LNCAP (cell line): Measurements from ENCODE around the gene CENPN.

ENCODE experiments used
- TF ChIP-seq, protein P1 (sequence below): fragments of 450-650 bp; IDR thresholded peaks from 2 replicates; pipeline ENCODE4 v1.5.1; 2017; ENCODE audit warnings: mild to moderate bottlenecking

Gene CENPN

DNA sequence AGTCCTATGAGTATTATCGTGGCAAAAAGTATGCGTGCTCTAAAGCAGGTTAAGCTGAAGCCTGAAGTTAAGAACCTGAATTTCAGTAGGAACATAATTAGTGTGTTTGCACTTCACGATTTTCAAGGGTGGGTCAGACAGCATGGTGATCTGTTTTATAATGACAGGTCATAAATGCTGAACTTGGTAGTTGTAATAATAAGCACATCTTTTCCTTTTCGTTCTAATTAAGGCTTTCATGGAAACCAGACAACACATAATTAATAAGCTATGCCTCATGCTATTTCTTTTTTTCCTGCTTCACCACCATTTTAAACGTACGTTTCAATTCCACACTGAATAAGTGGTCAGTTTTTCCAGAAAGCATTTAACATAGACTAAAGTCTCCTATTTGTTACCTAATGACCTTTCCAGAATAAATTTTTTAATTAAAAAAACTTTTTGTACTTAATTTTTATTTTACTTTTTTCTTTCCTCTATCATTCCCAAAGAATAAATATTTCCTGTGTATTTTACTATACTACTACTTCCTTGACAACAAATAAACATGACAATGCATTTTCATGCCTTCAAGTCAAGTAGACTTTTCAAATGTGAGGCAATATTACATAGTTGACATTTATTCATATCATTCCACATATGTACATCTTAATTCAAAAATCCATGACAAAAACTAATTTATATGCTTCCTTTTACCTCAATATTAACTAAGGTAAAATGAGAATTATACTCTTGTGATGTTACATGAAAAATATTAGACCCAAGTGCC lies 22.7 kb upstream of the CENPN start:
- TF ChIP-seq, protein P1, sequence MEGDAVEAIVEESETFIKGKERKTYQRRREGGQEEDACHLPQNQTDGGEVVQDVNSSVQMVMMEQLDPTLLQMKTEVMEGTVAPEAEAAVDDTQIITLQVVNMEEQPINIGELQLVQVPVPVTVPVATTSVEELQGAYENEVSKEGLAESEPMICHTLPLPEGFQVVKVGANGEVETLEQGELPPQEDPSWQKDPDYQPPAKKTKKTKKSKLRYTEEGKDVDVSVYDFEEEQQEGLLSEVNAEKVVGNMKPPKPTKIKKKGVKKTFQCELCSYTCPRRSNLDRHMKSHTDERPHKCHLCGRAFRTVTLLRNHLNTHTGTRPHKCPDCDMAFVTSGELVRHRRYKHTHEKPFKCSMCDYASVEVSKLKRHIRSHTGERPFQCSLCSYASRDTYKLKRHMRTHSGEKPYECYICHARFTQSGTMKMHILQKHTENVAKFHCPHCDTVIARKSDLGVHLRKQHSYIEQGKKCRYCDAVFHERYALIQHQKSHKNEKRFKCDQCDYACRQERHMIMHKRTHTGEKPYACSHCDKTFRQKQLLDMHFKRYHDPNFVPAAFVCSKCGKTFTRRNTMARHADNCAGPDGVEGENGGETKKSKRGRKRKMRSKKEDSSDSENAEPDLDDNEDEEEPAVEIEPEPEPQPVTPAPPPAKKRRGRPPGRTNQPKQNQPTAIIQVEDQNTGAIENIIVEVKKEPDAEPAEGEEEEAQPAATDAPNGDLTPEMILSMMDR, result no peak

DNA sequence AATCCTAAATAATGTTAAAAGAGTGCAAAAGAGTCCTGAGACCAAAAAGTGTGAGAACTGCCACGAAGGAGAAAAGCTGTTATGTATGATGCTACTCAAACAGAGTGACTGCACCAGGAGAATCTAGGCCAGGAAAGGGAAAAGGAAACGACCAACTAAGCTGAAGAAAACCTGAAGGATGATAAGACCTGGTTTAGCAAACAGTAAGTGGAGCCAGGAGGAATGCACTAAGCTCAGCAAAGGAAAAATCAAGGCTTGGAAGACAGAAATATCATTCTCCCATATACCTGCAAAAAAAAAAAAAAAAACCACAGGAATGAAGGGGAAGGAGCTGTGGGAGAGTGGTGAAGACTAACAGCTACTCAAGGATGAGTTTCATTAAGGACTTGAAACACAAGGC lies 21.4 kb upstream of the CENPN start:
- TF ChIP-seq, protein P1, result no peak

DNA sequence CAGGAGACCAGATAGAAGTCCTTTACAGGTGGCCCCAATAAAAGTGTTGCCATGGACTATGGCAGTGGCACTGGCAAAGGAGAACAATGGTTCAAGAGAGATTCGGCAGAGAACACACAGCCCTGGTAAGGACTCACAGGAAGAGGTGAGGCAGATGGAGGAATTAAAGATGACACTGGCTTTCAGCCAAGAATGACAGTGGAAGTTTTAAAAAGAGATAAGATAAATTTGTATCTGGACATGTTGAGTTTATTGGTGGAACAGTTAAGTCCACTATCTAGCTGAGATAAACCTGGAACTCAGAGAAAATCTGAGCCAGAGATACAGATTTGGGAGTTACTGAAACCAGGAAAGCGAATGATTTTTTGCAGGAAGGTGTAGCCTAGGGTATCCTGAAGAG lies 20.5 kb upstream of the CENPN start:
- TF ChIP-seq, protein P1, result no peak

DNA sequence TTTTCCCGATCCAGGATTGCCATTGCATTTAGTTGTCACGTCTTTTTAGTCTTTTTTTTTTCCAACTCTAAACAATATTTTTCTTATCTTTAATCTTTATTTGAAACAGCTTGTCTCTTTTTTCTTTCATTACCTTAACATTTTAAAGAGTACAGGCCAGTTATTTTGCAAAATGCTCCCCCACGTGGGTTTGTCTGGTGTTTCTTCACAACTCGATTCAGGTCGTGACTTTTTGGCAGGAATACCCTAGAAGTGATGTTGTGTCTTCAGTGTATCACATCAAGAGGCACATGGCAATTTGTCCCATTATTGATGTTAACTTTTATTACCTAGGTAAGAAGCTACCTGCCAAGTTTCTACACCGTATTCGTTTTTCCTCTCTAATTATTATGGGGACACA lies 18.3 kb upstream of the CENPN start:
- TF ChIP-seq, protein P1, result no peak; the same call in 1 of the 2 replicates

DNA sequence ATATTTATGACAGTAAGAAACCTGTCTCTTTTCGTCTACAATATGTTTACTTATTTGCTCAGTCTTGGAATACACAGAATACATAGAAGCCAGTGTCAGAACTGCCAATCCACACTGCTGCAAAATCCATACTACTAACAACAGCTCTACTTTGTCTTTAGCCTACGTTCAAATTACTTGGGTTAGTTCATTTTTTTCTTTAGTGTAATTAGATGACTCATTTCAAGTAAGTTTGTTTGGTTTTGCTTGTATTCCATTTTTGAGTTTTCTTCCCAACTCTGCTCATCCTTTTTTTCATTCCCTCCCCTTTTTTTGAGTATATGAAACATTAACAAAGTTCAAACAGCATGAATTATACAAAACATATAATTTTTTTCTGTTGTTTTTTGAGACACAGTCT lies 17.2 kb upstream of the CENPN start:
- TF ChIP-seq, protein P1, result no peak

DNA sequence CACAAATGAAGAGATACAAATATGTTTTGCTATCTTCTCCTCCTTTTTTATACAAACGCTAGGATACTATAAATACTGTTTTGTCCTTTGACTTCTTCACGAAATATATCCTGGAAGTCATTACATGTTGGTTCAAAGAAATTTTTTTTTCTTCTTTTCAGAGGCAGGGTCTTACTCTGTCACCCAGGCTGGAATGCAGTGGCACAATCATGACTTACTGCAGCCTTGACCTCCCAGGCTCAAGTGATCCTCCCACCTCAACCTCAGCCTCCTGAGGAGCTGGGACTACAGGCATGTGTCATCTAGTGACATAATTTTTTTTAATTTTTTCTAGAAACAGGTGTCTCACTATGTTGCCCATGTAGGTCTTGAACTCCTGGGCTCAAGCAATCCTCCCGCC lies 16.4 kb upstream of the CENPN start:
- TF ChIP-seq, protein P1, result no peak

DNA sequence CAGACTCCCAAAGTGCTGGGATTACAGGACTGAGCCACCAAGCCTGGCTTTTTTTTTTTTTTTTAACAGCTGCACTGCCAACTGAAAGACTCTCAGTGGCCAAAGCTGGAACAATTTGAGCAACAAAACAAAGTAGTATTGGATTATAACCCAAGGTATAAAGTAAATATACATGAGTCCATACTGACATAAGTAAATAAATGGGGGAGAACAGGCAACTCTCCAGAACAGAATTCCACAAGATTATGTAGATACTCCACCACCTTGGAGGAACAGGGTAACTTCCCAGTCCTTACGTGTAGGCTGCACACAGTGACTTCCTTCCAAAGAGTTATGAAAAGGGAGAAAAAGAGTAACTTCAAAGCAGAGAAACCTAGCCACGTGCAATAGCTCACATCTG lies 16.0 kb upstream of the CENPN start:
- TF ChIP-seq, protein P1, result no peak
